IPS-18a (cell line): ENCODE results near the gene SDC3.
"Not testable (repeated sequence)": the region's sequence is repeated elsewhere in the genome, so short reads cannot be mapped to it uniquely, and the experiment has no call there.

Experiments
- H3K27ac ChIP-seq: one replicate; pipeline ENCODE4 v1.5.1; 2013; ENCODE audit warnings: low read length
- H3K27me3 ChIP-seq: one replicate; pipeline ENCODE4 v1.6.1; 2013; ENCODE audit warnings: mild to moderate bottlenecking, low read length; ENCODE audit not compliant: control insufficient read depth, insufficient read depth
- H3K36me3 ChIP-seq: one replicate; pipeline ENCODE4 v1.6.1; 2013; ENCODE audit warnings: low read depth, low read length; ENCODE audit not compliant: control insufficient read depth
- H3K4me1 ChIP-seq: one replicate; pipeline ENCODE4 v1.6.1; 2013; ENCODE audit warnings: low read depth, low read length; ENCODE audit not compliant: control insufficient read depth
- H3K4me3 ChIP-seq: one replicate; pipeline ENCODE4 v1.5.1; 2013; ENCODE audit warnings: low read length
- H3K9ac ChIP-seq: one replicate; pipeline ENCODE4 v1.6.1; 2013; ENCODE audit warnings: mild to moderate bottlenecking, low read length, moderate library complexity
- H3K9me3 ChIP-seq: one replicate; pipeline ENCODE4 v1.6.1; 2013; ENCODE audit warnings: low read depth, low read length; ENCODE audit not compliant: control insufficient read depth

SDC3 gene

GRCh38 chr1:30908696-30909364 lies at the start of gene SDC3:
SDC3 (minus strand) TSS chr1:30908758; CDS start chr1:30908586, 172 bp downstream.
- Histone ChIP-seq H3K27ac (no peak within 1 kb of the TSS), H3K4me1 (peaks cover 20% of the 10 kb centered on the region), H3K4me3 (peak within 1 kb of the TSS; percentile 52), H3K9ac (peak within 1 kb of the TSS; percentile 34), H3K36me3 (no peaks in the 10 kb centered on the region), H3K9me3 (no peaks in the 10 kb centered on the region), H3K27me3 (peaks cover 16% of the 10 kb centered on the region)

DNA sequence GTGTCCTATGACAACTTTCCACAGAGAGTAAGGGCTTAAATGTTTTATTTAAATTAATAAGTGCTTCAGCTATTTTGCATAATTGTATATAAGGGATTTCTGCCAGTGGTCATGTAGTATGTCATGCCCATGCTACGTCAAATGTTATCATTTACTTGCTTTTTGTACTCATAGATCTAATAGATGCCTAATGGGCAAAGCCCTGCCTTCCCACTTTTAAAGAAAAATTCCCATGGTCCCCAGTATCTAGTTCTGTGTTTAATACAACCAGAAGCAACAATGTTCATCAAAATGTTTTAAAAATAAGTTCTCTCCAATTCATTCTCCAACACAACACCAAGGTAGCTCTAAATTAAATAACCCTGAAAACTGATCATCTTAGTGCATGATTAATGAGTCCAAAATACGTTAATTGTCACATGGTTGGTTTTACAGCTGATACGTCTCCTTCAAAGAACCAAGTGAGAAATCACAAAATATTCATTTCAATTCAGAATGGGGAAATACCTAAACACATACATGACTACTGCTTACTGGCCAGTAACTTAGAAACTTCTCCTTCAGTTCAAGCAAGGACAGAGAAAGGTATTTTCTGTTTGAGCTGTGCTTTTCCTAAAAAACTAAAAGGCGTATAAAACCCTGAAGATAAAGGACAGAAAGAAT lies 49.1 kb upstream of the SDC3 start:
- Histone ChIP-seq H3K36me3 (peaks cover 76% of the 10 kb centered on the region), H3K9me3 (no peaks in the 10 kb centered on the region), H3K27ac (no peak overlapping the region), H3K27me3 (no peaks in the 10 kb centered on the region), H3K4me3 (no peak overlapping the region), H3K4me1 (no peaks in the 10 kb centered on the region), H3K9ac (no peak overlapping the region)

GRCh38 chr1:30955448-30956015 lies 47.0 kb upstream of the SDC3 start:
- H3K27ac ChIP-seq, result no peak overlapping the region
- H3K9me3 ChIP-seq, result no peaks in the 10 kb centered on the region
- H3K4me3 ChIP-seq, result no peak overlapping the region
- H3K4me1 ChIP-seq, result no peaks in the 10 kb centered on the region
- H3K36me3 ChIP-seq, result peaks cover 87% of the 10 kb centered on the region
- no peak overlapping the region for H3K9ac ChIP-seq
- no peaks in the 10 kb centered on the region for H3K27me3 ChIP-seq

DNA sequence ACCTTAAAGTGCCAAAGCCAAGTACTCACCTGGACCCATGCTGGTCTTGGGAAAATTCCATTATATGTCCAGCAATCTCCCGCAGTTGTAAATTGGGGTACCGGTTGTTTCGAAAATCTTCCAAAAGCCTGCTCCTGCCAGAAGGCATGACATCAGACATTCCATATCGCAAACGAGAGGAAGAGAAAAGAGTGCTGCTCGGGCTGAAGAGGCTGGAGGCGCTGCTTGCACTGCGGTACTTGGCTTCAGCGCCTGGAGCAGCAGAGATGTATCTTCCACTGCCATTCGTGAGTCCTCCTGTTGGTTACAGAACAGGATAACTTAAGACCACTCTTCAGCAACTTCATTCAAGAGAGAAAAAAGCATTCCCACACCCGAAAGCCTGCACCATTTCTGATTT lies 45.1 kb upstream of the SDC3 start:
- no peak overlapping the region for H3K9ac ChIP-seq
- H3K4me1 ChIP-seq, result no peaks in the 10 kb centered on the region
- H3K27ac ChIP-seq, result no peak overlapping the region
- peaks cover 87% of the 10 kb centered on the region for H3K36me3 ChIP-seq
- no peaks in the 10 kb centered on the region for H3K27me3 ChIP-seq
- no peaks in the 10 kb centered on the region for H3K9me3 ChIP-seq
- H3K4me3 ChIP-seq, result no peak overlapping the region

- Histone ChIP-seq H3K4me3 (no peak overlapping the region), H3K27ac (no peak overlapping the region), H3K36me3 (peaks cover 87% of the 10 kb centered on the region)
Measured at GRCh38 chr1:30952098-30952497, 43.5 kb upstream of the SDC3 start.

GRCh38 chr1:30950700-30951099 lies 42.1 kb upstream of the SDC3 start:
- no peaks in the 10 kb centered on the region for H3K9me3 ChIP-seq

More at GRCh38 chr1:30952098-30952497, 43.5 kb upstream of the SDC3 start:
- H3K9ac ChIP-seq, result no peak overlapping the region
- H3K4me1 ChIP-seq, result no peaks in the 10 kb centered on the region
- no peaks in the 10 kb centered on the region for H3K27me3 ChIP-seq
- no peaks in the 10 kb centered on the region for H3K9me3 ChIP-seq

DNA sequence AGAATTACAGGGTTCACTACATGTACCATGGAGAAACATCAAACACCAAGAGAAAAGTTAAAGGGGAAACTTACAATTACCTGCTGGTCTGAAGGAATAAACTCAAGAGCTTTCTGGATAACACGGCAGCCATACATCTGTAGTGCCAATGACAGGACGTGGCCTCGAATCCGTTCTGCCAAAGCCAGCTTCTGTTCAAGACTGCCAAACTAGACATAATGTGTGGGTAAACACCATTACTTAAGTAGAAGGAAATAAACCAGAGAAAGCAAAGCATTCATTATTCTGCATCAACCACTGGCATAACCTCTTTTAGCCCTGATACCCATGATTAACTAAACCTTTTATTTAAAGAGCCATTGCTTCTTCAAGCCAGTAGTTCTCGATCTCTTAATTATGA lies 41.5 kb upstream of the SDC3 start:
- no peak overlapping the region for H3K9ac ChIP-seq
- peaks cover 90% of the 10 kb centered on the region for H3K36me3 ChIP-seq
- no peaks in the 10 kb centered on the region for H3K4me1 ChIP-seq
- no peak overlapping the region for H3K27ac ChIP-seq
- H3K9me3 ChIP-seq, result no peaks in the 10 kb centered on the region
- H3K4me3 ChIP-seq, result no peak overlapping the region
- H3K27me3 ChIP-seq, result no peaks in the 10 kb centered on the region

More at GRCh38 chr1:30950700-30951099, 42.1 kb upstream of the SDC3 start:
- Histone ChIP-seq H3K4me3 (no peak overlapping the region), H3K4me1 (no peaks in the 10 kb centered on the region), H3K27ac (no peak overlapping the region), H3K27me3 (no peaks in the 10 kb centered on the region), H3K36me3 (peaks cover 85% of the 10 kb centered on the region), H3K9ac (no peak overlapping the region)

DNA sequence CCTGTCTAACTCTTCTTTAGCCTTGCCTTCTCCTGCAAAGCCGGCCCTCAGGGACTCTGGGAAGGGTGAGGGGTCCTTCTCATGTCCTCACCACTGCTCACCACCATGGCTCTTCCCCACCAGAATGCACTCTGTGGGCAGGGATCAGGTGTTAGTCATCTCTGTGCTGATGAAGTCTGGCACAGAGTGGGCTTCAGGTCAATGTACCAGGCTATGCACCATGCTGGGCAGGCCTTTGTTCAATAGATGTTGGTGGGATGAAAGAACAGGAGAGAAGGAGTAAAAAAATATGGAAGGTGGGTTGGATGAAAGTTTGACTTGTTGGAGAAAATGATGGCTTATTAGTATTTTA lies 40.9 kb upstream of the SDC3 start:
- not testable (repeated sequence) for H3K9ac ChIP-seq, H3K4me1 ChIP-seq, H3K4me3 ChIP-seq, H3K9me3 ChIP-seq, H3K27ac ChIP-seq, H3K27me3 ChIP-seq
- H3K36me3 ChIP-seq, result peaks cover 91% of the 10 kb centered on the region

- H3K9ac ChIP-seq, H3K4me1 ChIP-seq, H3K4me3 ChIP-seq, H3K27me3 ChIP-seq, H3K27ac ChIP-seq, H3K9me3 ChIP-seq: not testable (repeated sequence)
- peaks cover 90% of the 10 kb centered on the region for H3K36me3 ChIP-seq
Measured at GRCh38 chr1:30948813-30949486, 40.4 kb upstream of the SDC3 start.

- Histone ChIP-seq H3K27me3 (no peaks in the 10 kb centered on the region), H3K4me3 (no peak overlapping the region), H3K27ac (no peak overlapping the region), H3K4me1 (no peaks in the 10 kb centered on the region), H3K9ac (no peak overlapping the region), H3K36me3 (peaks cover 90% of the 10 kb centered on the region), H3K9me3 (no peaks in the 10 kb centered on the region)
Measured at GRCh38 chr1:30948278-30948677, 39.7 kb upstream of the SDC3 start.

DNA sequence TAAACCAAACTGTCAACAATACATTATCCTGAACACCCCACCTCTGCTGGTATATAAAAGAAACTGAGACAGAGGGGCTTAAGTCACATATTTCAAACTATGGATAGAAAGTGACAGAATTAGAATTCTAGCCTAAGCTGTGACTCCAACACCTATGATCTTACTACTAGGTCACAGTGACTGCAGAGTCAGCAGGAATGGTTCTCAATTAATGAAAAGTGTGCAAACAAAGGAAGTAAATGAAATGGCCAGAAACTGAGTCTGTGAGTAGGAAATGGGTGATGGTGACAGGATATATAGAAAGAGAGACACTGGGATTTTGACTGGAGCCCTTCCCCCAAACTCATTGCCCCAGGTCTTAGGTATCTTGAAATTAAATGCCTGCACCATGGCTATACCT lies 38.7 kb upstream of the SDC3 start:
- peaks cover 90% of the 10 kb centered on the region for H3K36me3 ChIP-seq
- H3K27me3 ChIP-seq, result no peaks in the 10 kb centered on the region
- no peak overlapping the region for H3K9ac ChIP-seq
- no peak overlapping the region for H3K4me3 ChIP-seq
- no peaks in the 10 kb centered on the region for H3K4me1 ChIP-seq
- no peak overlapping the region for H3K27ac ChIP-seq
- H3K9me3 ChIP-seq, result no peaks in the 10 kb centered on the region
